HFF-Myc (cell line): ENCODE measurements around the gene SGPP1.
A peak's percentile ranks its signal among the peaks of the same experiment; 100 is the strongest.

ENCODE experiments used
- DNase-seq: peaks from one replicate; pipeline ENCODE4 v3.0.0-alpha.2; 2011; ENCODE audit warnings: low read depth; ENCODE audit errors: extremely low read depth
- H3K4me3 ChIP-seq: replicated peaks from 2 replicates; pipeline ENCODE4 v1.5.1; 2011; ENCODE audit warnings: low read depth, mild to moderate bottlenecking, control low read depth, low read length
- TF ChIP-seq, protein P1 (sequence below): IDR thresholded peaks from 2 replicates; pipeline ENCODE4 v1.5.1; 2012; ENCODE audit warnings: mild to moderate bottlenecking, low read depth, low read length, control low read depth; ENCODE audit errors: missing control alignments

SGPP1 gene, protein sequence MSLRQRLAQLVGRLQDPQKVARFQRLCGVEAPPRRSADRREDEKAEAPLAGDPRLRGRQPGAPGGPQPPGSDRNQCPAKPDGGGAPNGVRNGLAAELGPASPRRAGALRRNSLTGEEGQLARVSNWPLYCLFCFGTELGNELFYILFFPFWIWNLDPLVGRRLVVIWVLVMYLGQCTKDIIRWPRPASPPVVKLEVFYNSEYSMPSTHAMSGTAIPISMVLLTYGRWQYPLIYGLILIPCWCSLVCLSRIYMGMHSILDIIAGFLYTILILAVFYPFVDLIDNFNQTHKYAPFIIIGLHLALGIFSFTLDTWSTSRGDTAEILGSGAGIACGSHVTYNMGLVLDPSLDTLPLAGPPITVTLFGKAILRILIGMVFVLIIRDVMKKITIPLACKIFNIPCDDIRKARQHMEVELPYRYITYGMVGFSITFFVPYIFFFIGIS

DNA sequence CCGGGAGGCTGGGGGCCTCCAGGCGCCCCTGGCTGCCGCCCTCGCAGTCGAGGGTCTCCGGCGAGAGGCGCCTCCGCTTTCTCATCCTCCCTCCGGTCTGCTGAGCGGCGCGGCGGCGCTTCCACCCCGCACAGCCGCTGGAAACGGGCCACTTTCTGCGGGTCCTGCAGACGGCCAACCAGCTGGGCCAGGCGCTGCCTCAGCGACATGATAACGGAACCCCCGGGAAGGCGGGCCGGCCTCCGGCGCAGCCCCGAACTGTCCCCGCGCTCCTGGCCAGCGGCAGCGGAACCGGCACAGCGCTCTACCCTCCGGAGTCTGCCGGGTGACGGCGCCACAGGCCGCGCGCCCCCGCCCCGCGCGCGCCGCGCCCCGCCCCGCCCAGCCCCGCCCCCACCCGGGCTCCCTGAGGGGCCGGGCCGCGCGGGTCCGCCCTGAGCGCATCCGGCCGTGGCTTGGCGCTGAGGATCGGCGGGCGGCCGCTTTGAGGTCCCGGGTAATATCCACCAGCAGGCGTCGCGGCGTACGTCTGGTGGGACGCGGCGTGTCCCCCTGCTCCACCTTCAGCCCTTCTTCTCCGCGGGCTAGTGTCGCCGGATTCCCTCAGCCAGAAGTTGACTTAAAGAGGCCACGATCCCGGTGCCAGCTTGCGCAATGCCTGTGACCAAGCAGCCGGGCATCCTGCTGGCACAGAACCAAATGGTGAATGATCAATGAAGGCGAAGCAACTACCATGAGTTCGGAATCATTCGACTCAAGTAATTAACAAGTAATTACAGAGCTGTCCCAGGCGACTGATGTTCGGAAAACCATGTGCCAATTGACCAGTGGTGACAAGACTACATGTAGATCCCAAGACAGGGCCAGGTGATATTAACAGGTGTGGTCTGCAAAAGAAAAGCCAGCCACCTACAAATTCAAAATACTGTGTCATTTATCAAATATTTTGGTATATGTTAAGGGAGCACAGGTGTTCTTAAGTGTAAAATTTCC, at the start of gene SGPP1:
TSS of gene SGPP1 (minus strand) at position 330 of the 993 bp plus-strand sequence. CDS start at position 209, 121 bp downstream.
- DNase-seq = peak; percentile 16

DNA sequence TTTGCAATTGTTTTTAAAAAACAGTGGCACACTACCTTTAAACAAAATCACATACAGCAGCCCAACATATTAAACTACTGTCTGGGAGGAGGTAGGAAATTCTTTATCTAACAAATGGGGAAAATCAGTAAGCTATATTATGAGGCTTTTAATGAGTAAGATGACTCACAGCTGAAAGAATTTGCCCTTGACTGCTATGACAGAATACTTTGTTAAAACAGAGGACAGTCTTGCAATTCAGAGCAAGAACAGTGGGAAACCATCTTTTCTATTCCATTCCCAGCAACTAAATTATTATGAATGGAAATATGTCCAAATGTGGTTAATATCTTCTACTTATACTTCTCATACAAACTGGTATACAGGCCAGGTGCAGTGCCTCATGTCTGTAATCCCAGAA, 49.2 kb upstream of the SGPP1 start:
- TF ChIP-seq, protein P1, sequence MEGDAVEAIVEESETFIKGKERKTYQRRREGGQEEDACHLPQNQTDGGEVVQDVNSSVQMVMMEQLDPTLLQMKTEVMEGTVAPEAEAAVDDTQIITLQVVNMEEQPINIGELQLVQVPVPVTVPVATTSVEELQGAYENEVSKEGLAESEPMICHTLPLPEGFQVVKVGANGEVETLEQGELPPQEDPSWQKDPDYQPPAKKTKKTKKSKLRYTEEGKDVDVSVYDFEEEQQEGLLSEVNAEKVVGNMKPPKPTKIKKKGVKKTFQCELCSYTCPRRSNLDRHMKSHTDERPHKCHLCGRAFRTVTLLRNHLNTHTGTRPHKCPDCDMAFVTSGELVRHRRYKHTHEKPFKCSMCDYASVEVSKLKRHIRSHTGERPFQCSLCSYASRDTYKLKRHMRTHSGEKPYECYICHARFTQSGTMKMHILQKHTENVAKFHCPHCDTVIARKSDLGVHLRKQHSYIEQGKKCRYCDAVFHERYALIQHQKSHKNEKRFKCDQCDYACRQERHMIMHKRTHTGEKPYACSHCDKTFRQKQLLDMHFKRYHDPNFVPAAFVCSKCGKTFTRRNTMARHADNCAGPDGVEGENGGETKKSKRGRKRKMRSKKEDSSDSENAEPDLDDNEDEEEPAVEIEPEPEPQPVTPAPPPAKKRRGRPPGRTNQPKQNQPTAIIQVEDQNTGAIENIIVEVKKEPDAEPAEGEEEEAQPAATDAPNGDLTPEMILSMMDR = no peak
- DNase-seq = no peak

More for the DNA sequence above, at the start of gene SGPP1:
- TF ChIP-seq, protein P1 = peak; percentile 31
- peak within 1 kb of the TSS; percentile 72 for H3K4me3 ChIP-seq

DNA sequence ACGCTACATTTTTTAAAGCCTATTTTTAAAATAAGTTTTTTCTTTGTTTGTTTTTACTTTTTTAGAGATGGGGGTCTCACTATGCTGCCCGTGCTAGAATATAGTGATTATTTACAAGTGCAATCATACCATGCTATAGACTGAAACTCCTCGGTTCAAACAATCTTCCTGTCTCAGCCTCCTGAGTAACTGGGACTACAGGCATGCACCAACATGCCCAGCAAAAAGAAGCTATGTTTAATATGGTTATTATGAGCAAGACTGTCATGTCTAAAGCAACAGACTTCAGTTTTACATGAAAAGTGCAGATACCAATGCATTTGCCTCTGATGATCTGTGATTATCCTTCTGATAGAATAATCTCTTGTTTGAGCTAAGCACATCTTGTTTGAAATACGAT, 45.6 kb upstream of the SGPP1 start:
- TF ChIP-seq, protein P1 = no peak
- DNase-seq = no peak

More for the DNA sequence above, 49.2 kb upstream of the SGPP1 start:
- no peak overlapping the region for H3K4me3 ChIP-seq

DNA sequence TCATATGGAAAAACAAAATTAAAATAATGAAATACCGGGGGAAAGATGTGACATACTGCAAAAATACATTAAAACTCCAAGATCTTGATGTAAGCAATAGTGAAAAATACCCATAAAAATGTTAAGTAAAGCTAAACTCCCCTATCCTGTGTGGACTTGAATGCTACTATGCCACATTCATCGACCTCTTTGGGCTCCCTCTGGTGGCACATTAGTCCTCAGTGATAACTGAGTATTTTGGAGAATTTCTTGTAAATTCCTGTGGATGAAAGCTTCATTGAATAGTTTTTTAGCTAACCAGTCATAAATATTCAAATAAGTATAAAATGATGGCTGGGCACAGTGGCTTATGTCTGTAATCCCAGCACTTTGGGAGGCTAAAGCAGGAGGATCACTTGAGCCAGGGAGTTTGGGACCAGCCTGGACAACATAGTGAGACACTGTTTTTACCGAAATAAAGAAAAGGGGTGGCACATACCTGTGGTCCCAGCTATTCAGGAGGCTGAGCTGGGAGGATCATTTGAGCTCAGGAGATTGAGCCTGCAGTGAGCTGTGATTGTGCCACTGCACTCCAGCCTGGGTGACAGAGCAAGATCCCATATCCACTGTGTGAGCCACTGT, 42.4 kb upstream of the SGPP1 start:
- TF ChIP-seq, protein P1 = peak; percentile 62
- peak; percentile 32 for DNase-seq

More for the DNA sequence above, 45.6 kb upstream of the SGPP1 start:
- no peak overlapping the region for H3K4me3 ChIP-seq

DNA sequence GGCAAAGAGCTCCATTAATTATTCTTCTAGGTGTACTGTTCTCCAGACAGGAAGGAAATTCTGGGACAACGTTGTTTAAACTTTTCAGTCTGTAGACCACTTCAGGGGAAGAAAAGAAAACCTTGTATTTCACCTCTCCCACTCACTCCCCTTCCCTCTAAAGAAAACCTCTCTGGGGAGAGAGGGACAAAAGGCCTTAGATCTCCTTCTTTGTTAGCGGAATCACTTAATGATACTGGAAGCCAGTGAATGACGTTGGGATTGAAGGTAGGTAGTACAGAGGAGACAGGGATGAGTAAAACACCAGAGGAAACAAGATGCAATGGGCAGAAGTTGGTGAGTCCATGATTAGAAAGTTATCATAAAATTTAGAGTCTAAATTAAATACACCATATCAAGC, 38.7 kb upstream of the SGPP1 start:
- DNase-seq = no peak
- TF ChIP-seq, protein P1 = no peak
- no peak overlapping the region for H3K4me3 ChIP-seq

More for the DNA sequence above, 42.4 kb upstream of the SGPP1 start:
- no peak overlapping the region for H3K4me3 ChIP-seq

DNA sequence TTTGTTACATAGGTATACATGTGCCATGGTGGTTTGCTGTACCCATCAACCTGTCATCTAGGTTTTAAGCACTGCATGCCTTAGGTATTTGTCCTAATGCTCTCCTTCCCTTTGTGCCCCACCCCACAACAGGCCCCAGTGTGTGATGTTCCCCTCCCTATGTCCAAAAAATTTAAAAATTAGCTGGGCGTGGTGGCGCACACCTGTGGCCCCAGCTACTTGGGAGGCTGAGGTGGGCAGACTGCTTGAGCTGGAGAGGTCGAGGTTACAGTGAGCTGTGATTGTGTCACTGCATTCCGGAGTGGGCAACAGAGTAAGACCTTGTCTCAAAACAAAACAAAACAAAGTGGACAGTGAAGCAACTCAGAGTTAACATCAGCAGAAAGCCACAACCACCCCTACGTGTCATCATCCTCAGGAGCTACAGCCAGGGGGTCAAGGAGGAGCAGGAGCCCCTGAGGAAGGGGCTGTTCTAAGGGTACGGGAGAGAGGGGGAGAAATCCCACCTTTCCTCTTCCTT, 36.8 kb upstream of the SGPP1 start:
- DNase-seq = no peak
- no peak overlapping the region for H3K4me3 ChIP-seq
- TF ChIP-seq, protein P1 = no peak
